ENCODE data around the gene MARK4.

GRCh38 chr19:45263013-45263412, 11.9 kb downstream of the MARK4 start:
- TF ChIP-seq CTCF (IDR thresholded peaks at IDR 0.05) (no peak), POLR2A (IDR thresholded peaks at IDR 0.05) (no peak)

All from ovary (tissue), 3 donors.